SK-N-SH (cell line): ENCODE results near the gene EBF4.

Experiments
- EP300 ChIP-seq, 2 experiments: IDR thresholded peaks; 2 replicates each; pipeline versions ENCODE4 v1.4.0 to v1.6.1; 2012; ENCODE audit warnings: borderline replicate concordance in 1 of 2, low read depth in 1 of 2, low read length in 1 of 2
- FOXJ3 ChIP-seq: sonication (generic); formaldehyde crosslinking; IDR thresholded peaks from 2 replicates; pipeline ENCODE4 v1.5.1; 2020; ENCODE audit warnings: mild to moderate bottlenecking, missing genetic modification reagents
- GABPA ChIP-seq: IDR thresholded peaks from 2 replicates; pipeline ENCODE4 v1.4.0; 2012; ENCODE audit warnings: low read depth, mild to moderate bottlenecking
- JUND ChIP-seq: IDR thresholded peaks from 2 replicates; pipeline ENCODE4 v1.4.0; 2012
- TF ChIP-seq, protein P1 (sequence below): fragments of 200-600 bp; sonication (generic); IDR thresholded peaks from 2 replicates; pipeline ENCODE4 v1.6.1; 2017; ENCODE audit warnings: antibody characterized with exemption, mild to moderate bottlenecking, moderate library complexity
- TF ChIP-seq, protein P2 (sequence below): IDR thresholded peaks from 2 replicates; pipeline ENCODE4 v1.4.0; 2012; ENCODE audit warnings: low read depth, borderline replicate concordance

DNA sequence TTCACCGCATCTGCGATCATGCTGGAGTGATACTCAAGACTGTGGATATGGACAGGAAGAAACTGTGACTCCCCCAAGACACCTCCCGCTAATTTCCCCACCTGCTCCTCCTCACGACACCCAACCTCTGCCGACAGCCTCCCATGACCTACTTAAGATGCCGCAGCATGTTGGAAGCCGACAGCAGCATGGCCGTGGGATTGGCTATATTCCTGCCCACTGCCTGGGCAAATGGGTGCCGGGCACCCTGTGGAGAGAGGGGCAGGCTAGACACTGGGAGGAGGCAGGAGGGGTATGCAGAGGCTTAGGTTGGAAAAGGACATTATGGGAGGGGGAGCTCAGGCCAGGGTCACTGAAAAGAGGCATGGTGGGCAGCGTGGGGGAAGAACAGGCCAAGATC lies 33.0 kb upstream of the EBF4 start:
- TF ChIP-seq, protein P1, sequence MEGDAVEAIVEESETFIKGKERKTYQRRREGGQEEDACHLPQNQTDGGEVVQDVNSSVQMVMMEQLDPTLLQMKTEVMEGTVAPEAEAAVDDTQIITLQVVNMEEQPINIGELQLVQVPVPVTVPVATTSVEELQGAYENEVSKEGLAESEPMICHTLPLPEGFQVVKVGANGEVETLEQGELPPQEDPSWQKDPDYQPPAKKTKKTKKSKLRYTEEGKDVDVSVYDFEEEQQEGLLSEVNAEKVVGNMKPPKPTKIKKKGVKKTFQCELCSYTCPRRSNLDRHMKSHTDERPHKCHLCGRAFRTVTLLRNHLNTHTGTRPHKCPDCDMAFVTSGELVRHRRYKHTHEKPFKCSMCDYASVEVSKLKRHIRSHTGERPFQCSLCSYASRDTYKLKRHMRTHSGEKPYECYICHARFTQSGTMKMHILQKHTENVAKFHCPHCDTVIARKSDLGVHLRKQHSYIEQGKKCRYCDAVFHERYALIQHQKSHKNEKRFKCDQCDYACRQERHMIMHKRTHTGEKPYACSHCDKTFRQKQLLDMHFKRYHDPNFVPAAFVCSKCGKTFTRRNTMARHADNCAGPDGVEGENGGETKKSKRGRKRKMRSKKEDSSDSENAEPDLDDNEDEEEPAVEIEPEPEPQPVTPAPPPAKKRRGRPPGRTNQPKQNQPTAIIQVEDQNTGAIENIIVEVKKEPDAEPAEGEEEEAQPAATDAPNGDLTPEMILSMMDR: no peak
- TF ChIP-seq, protein P2, sequence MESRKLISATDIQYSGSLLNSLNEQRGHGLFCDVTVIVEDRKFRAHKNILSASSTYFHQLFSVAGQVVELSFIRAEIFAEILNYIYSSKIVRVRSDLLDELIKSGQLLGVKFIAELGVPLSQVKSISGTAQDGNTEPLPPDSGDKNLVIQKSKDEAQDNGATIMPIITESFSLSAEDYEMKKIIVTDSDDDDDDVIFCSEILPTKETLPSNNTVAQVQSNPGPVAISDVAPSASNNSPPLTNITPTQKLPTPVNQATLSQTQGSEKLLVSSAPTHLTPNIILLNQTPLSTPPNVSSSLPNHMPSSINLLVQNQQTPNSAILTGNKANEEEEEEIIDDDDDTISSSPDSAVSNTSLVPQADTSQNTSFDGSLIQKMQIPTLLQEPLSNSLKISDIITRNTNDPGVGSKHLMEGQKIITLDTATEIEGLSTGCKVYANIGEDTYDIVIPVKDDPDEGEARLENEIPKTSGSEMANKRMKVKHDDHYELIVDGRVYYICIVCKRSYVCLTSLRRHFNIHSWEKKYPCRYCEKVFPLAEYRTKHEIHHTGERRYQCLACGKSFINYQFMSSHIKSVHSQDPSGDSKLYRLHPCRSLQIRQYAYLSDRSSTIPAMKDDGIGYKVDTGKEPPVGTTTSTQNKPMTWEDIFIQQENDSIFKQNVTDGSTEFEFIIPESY: no peak
- TF ChIP-seq GABPA (no peak), JUND (no peak), EP300 (IDR thresholded peaks at IDR 0.05; ENCODE audit: borderline replicate concordance in 1 of 2, low read depth in 1 of 2, low read length in 1 of 2) (no peak), FOXJ3 (CRISPR knock-in tag) (no peak)
